Subcutaneous adipose tissue (tissue), 4 donors: Measurements from ENCODE around the gene DNAJB6. TPM values are rescaled to one million over a fixed set of nuclear protein-coding genes. Genes with fewer than 3 reads are reported as not detected.

Experiments used
- CTCF ChIP-seq: fragments of 450-650 bp; IDR thresholded peaks from one replicate; pipeline ENCODE4 v1.5.1; 2016; ENCODE audit warnings: low read depth, mild to moderate bottlenecking, control low read depth, antibody characterized with exemption, moderate library complexity
- total RNA-seq, 4 donors: library from RNA; depleted of rRNA; stranded (reverse); fragments of >200 nt; gene quantifications; one replicate each; pipeline ENCODE4 v1.1.0, GENCODE V29; 2016

The DNAJB6 gene
- total RNA-seq, 4 donors from 2014 or later = 87.5 to 138 (median 92.7) TPM

GRCh38 chr7:157297185-157297584 lies 39.6 kb upstream of the DNAJB6 start:
- TF ChIP-seq CTCF = no peak

- TF ChIP-seq CTCF = no peak
These were observed 37.5 kb upstream of the DNAJB6 start for GRCh38 chr7:157299317-157299612.

- no peak for TF ChIP-seq CTCF
These were observed 37.0 kb upstream of the DNAJB6 start for GRCh38 chr7:157299613-157300368.

- no peak for TF ChIP-seq CTCF
These were observed 36.4 kb upstream of the DNAJB6 start for GRCh38 chr7:157300369-157300825.

GRCh38 chr7:157301610-157302120 lies 35.1 kb upstream of the DNAJB6 start:
- no peak for TF ChIP-seq CTCF

- no peak for TF ChIP-seq CTCF
These were observed 29.7 kb upstream of the DNAJB6 start for GRCh38 chr7:157306846-157307838.

- TF ChIP-seq CTCF = no peak
These were observed 26.7 kb upstream of the DNAJB6 start for GRCh38 chr7:157309988-157310668.
